ENCODE results near the gene F7.
A peak's percentile ranks its signal among the peaks of the same experiment; 100 is the strongest.

Gene F7

GRCh38 chr13:113149711-113150549, 44.3 kb downstream of the F7 start:
- Histone ChIP-seq H3K36me3 (replicated peaks) (no peaks in the 10 kb centered on the region), H3K4me3 (ENCODE audit: low read depth, low read length) (no peak overlapping the region), H3K27me3 (replicated peaks) (no peaks in the 10 kb centered on the region), H3K27ac (no peak overlapping the region)
- DNase-seq: no peak
- no peak for TF ChIP-seq CTCF (IDR thresholded peaks at IDR 0.05; ENCODE audit: low read depth, low read length, missing control alignments)
- in situ Hi-C loops (cut with HindIII; ENCODE audit: low pct_ligation_motif_present, low sequenced_read_pairs): no loop called here

- in situ Hi-C loops (cut with HindIII; ENCODE audit: low pct_ligation_motif_present, low sequenced_read_pairs): no loop called here
- TF ChIP-seq CTCF (IDR thresholded peaks at IDR 0.05; ENCODE audit: low read depth, low read length, missing control alignments): no peak
- Histone ChIP-seq H3K27ac (no peak overlapping the region), H3K4me3 (ENCODE audit: low read depth, low read length) (no peak overlapping the region), H3K27me3 (replicated peaks) (no peaks in the 10 kb centered on the region), H3K36me3 (replicated peaks) (no peaks in the 10 kb centered on the region)
- DNase-seq: no peak
These were observed 45.2 kb downstream of the F7 start for GRCh38 chr13:113150550-113151365.

GRCh38 chr13:113151745-113152690, 46.4 kb downstream of the F7 start:
- no peak overlapping the region for H3K27ac ChIP-seq
- TF ChIP-seq CTCF (IDR thresholded peaks at IDR 0.05; ENCODE audit: low read depth, low read length, missing control alignments): no peak
- in situ Hi-C loops (cut with HindIII; ENCODE audit: low pct_ligation_motif_present, low sequenced_read_pairs): no loop called here
- no peaks in the 10 kb centered on the region for H3K36me3 ChIP-seq (replicated peaks)
- DNase-seq: peak; percentile 44
- H3K4me3 ChIP-seq (ENCODE audit: low read depth, low read length): peak overlapping the region; percentile 3
- no peaks in the 10 kb centered on the region for H3K27me3 ChIP-seq (replicated peaks)

- TF ChIP-seq CTCF (IDR thresholded peaks at IDR 0.05; ENCODE audit: low read depth, low read length, missing control alignments): no peak
- H3K4me3 ChIP-seq (ENCODE audit: low read depth, low read length): peak overlapping the region; percentile 47
- no peaks in the 10 kb centered on the region for H3K36me3 ChIP-seq (replicated peaks)
- in situ Hi-C loops (cut with HindIII; ENCODE audit: low pct_ligation_motif_present, low sequenced_read_pairs): no loop called here
- peak; percentile 36 for DNase-seq
- H3K27ac ChIP-seq: no peak overlapping the region
- no peaks in the 10 kb centered on the region for H3K27me3 ChIP-seq (replicated peaks)
These were observed 47.0 kb downstream of the F7 start for GRCh38 chr13:113152691-113152983.

GRCh38 chr13:113152984-113153809, 47.6 kb downstream of the F7 start:
- TF ChIP-seq CTCF (IDR thresholded peaks at IDR 0.05; ENCODE audit: low read depth, low read length, missing control alignments): no peak
- no peak for DNase-seq
- Histone ChIP-seq H3K27me3 (replicated peaks) (no peaks in the 10 kb centered on the region), H3K36me3 (replicated peaks) (no peaks in the 10 kb centered on the region), H3K4me3 (ENCODE audit: low read depth, low read length) (peak overlapping the region; percentile 47), H3K27ac (peak overlapping the region; percentile 42)
- in situ Hi-C loops (cut with HindIII; ENCODE audit: low pct_ligation_motif_present, low sequenced_read_pairs): no loop called here

Measured in brain microvascular endothelial cell (primary cell).